GM23338 (cell line): Measurements from ENCODE around the gene LRR1. TPM values are rescaled to one million over a fixed set of nuclear protein-coding genes. Genes with fewer than 3 reads are reported as not detected.

Experiments
- CREB1 ChIP-seq: fragments of 250-450 bp; sonication (Bioruptor Pico); IDR thresholded peaks from 2 replicates; pipeline ENCODE4 v1.5.0; 2020; ENCODE audit warnings: low read depth, mild to moderate bottlenecking, moderate library complexity
- JUNB ChIP-seq: IDR thresholded peaks from one replicate; pipeline ENCODE4 v1.6.1; 2016; ENCODE audit warnings: antibody characterized with exemption; ENCODE audit not compliant: unreplicated experiment
- STAT1 ChIP-seq: IDR thresholded peaks from one replicate; pipeline ENCODE4 v1.6.1; 2016; ENCODE audit warnings: antibody characterized with exemption; ENCODE audit not compliant: unreplicated experiment
- ZNF331 ChIP-seq: fragments of 250-450 bp; sonication (Bioruptor Pico); IDR thresholded peaks from 2 replicates; pipeline ENCODE4 v1.5.0; 2020; ENCODE audit warnings: low read depth, mild to moderate bottlenecking, moderate library complexity
- polyA plus RNA-seq: library from polyadenylated mRNA; unstranded; fragments of >200 nt; fragmentation: Nextera tagmentation; extraction: Ambion mirVana; gene quantifications from 2 replicates; pipeline ENCODE4 v1.2.1, GENCODE V29; 2016
- small RNA-seq: library from RNA; depleted of rRNA; stranded (forward); fragments of <200 nt; gene quantifications from one replicate; pipeline ENCODE3, GENCODE V24; 2014; ENCODE audit warnings: low replicate concordance
- total RNA-seq: library from RNA; depleted of rRNA; stranded (reverse); fragments of >200 nt; shearing (Covaris generic); gene quantifications from 2 replicates; pipeline ENCODE4 v1.2.3, GENCODE V29; 2014; rRNA removed
- TF ChIP-seq, protein P1 (sequence below): fragments of 250-450 bp; sonication (Bioruptor Pico); IDR thresholded peaks from 2 replicates; pipeline ENCODE4 v1.5.0; 2020; ENCODE audit warnings: mild to moderate bottlenecking, moderate library complexity

Gene LRR1
- total and polyA plus RNA-seq, 2 experiments from 2014 or later: 31.8 to 41.9 TPM

GRCh38 chr14:49659526-49660455, 61.1 kb downstream of the LRR1 start (continued):
- TF ChIP-seq, protein P1, sequence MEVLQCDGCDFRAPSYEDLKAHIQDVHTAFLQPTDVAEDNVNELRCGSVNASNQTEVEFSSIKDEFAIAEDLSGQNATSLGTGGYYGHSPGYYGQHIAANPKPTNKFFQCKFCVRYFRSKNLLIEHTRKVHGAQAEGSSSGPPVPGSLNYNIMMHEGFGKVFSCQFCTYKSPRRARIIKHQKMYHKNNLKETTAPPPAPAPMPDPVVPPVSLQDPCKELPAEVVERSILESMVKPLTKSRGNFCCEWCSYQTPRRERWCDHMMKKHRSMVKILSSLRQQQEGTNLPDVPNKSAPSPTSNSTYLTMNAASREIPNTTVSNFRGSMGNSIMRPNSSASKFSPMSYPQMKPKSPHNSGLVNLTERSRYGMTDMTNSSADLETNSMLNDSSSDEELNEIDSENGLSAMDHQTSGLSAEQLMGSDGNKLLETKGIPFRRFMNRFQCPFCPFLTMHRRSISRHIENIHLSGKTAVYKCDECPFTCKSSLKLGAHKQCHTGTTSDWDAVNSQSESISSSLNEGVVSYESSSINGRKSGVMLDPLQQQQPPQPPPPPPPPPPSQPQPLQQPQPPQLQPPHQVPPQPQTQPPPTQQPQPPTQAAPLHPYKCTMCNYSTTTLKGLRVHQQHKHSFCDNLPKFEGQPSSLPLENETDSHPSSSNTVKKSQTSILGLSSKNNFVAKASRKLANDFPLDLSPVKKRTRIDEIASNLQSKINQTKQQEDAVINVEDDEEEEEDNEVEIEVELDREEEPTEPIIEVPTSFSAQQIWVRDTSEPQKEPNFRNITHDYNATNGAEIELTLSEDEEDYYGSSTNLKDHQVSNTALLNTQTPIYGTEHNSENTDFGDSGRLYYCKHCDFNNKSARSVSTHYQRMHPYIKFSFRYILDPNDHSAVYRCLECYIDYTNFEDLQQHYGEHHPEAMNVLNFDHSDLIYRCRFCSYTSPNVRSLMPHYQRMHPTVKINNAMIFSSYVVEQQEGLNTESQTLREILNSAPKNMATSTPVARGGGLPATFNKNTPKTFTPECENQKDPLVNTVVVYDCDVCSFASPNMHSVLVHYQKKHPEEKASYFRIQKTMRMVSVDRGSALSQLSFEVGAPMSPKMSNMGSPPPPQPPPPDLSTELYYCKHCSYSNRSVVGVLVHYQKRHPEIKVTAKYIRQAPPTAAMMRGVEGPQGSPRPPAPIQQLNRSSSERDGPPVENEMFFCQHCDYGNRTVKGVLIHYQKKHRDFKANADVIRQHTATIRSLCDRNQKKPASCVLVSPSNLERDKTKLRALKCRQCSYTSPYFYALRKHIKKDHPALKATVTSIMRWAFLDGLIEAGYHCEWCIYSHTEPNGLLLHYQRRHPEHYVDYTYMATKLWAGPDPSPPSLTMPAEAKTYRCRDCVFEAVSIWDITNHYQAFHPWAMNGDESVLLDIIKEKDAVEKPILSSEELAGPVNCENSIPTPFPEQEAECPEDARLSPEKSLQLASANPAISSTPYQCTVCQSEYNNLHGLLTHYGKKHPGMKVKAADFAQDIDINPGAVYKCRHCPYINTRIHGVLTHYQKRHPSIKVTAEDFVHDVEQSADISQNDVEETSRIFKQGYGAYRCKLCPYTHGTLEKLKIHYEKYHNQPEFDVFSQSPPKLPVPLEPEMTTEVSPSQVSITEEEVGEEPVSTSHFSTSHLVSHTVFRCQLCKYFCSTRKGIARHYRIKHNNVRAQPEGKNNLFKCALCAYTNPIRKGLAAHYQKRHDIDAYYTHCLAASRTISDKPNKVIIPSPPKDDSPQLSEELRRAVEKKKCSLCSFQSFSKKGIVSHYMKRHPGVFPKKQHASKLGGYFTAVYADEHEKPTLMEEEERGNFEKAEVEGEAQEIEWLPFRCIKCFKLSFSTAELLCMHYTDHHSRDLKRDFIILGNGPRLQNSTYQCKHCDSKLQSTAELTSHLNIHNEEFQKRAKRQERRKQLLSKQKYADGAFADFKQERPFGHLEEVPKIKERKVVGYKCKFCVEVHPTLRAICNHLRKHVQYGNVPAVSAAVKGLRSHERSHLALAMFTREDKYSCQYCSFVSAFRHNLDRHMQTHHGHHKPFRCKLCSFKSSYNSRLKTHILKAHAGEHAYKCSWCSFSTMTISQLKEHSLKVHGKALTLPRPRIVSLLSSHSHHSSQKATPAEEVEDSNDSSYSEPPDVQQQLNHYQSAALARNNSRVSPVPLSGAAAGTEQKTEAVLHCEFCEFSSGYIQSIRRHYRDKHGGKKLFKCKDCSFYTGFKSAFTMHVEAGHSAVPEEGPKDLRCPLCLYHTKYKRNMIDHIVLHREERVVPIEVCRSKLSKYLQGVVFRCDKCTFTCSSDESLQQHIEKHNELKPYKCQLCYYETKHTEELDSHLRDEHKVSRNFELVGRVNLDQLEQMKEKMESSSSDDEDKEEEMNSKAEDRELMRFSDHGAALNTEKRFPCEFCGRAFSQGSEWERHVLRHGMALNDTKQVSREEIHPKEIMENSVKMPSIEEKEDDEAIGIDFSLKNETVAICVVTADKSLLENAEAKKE (CRISPR knock-in tag): no peak
- TF ChIP-seq JUNB (no peak), CREB1 (no peak), STAT1 (no peak), ZNF331 (no peak)

Small RNAs within 50 kb of the gene (small RNA-seq; reads per million reads assigned to genes)
- not detected for gene AL139099.3
- not detected for gene AL139099.4
- gene RF00019: not detected
- not detected for gene RNA5SP384

Other genes starting within 250 kb of the LRR1 start
- gene RPS29, start 12.6 kb upstream of the LRR1 start, total RNA-seq: 2,294 and 3,734 TPM in 2 replicates
- gene RPS29, start 12.6 kb upstream of the LRR1 start, polyA plus RNA-seq: 2,556 and 2,560 TPM in 2 replicates
- gene RPL36AL, start 21.7 kb downstream of the LRR1 start, total RNA-seq: 122 and 204 TPM in 2 replicates
- 690 and 723 TPM in 2 replicates for gene RPL36AL, start 21.7 kb downstream of the LRR1 start, polyA plus RNA-seq
- 25.7 and 31.6 TPM in 2 replicates for gene MGAT2, start 21.9 kb downstream of the LRR1 start, total RNA-seq
- 10.1 and 10.3 TPM in 2 replicates for gene MGAT2, start 21.9 kb downstream of the LRR1 start, polyA plus RNA-seq
- gene DNAAF2, start 36.3 kb downstream of the LRR1 start, total RNA-seq: 40.4 and 41.2 TPM in 2 replicates
- 56.9 and 62.6 TPM in 2 replicates for gene DNAAF2, start 36.3 kb downstream of the LRR1 start, polyA plus RNA-seq
- gene POLE2, start 89.3 kb downstream of the LRR1 start, total RNA-seq: 53.3 and 76.5 TPM in 2 replicates
- 37.9 and 41.9 TPM in 2 replicates for gene POLE2, start 89.3 kb downstream of the LRR1 start, polyA plus RNA-seq
- gene KLHDC1, start 94.2 kb downstream of the LRR1 start, total RNA-seq: 4.0 TPM in 1 of 2 replicates, not detected in the other
- gene KLHDC1, start 94.2 kb downstream of the LRR1 start, polyA plus RNA-seq: not detected in 2 replicates
- 61.9 and 67.1 TPM in 2 replicates for gene KLHDC2, start 169.2 kb downstream of the LRR1 start, total RNA-seq
- 34.1 and 38.5 TPM in 2 replicates for gene KLHDC2, start 169.2 kb downstream of the LRR1 start, polyA plus RNA-seq